ENCODE data around the gene CHST14.
"Not testable (repeated sequence)": the region's sequence is repeated elsewhere in the genome, so short reads cannot be mapped to it uniquely, and the experiment has no call there.

The CHST14 gene

DNA sequence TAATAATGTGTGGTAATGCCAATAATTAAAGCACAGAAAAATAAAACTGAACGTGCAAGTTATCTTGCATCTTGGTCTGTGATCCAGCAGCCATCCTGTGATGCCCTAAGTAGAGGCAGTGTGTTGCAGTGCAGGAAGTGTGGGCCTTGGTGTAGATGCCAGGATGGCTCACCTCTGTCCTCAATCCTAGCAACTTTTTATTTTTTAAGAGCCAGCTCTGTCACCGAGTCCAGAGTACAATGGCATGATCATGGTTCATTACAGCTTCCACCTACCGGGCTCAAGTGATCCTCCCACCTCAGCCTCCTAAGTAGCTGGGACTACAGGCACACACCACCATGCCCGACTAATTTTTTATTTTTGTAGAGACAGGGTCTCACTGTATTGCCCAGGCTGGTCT is 22.4 kb upstream of the CHST14 start:
- Histone ChIP-seq H3K36me3 (ENCODE audit: control insufficient read depth in 4 of 4, insufficient read depth in 4 of 4, low read length in 3 of 4) (peaks cover 0 to 2% (median 0%) of the 10 kb centered on the region in 4 experiments), H3K4me1 (ENCODE audit: control extremely low read depth in 1 of 4, control insufficient read depth in 4 of 4, insufficient read depth in 4 of 4, low read length in 3 of 4) (peaks cover 2 to 54% (median 40%) of the 10 kb centered on the region in 4 experiments), H3K4me3 (ENCODE audit: control insufficient read depth in 1 of 7, extremely low read depth in 1 of 7, insufficient read depth in 4 of 7, low read depth in 2 of 7, low read length in 6 of 7) (no peak overlapping the region), H3K27ac (ENCODE audit: insufficient read depth in 1 of 2, low read depth in 1 of 2, low read length in 2 of 2, poor library complexity in 1 of 2, severe bottlenecking in 2 of 2) (no peak overlapping the region), H3K27me3 (replicated peaks in 2 of 5; ENCODE audit: control insufficient read depth in 4 of 5, insufficient read depth in 5 of 5, low read length in 4 of 5) (no peaks in the 10 kb centered on the region), H3K9me3 (ENCODE audit: control extremely low read depth in 1 of 5, control insufficient read depth in 4 of 5, insufficient read depth in 2 of 5, low read depth in 1 of 5, low read length in 4 of 5) (no peaks in the 10 kb centered on the region)
- POLR2A ChIA-PET = no interaction called here
- 100% methylated on average over 3 of the region's 4 CpGs for WGBS (ENCODE audit: insufficient coverage)
- no peak for DNase-seq
- CTCF ChIA-PET = no interaction called here

- H3K4me1 ChIP-seq (ENCODE audit: control extremely low read depth in 1 of 4, control insufficient read depth in 4 of 4, insufficient read depth in 4 of 4, low read length in 3 of 4) = peaks cover 2 to 54% (median 43%) of the 10 kb centered on the region in 4 experiments
- no peaks in the 10 kb centered on the region for H3K36me3 ChIP-seq (ENCODE audit: control insufficient read depth in 4 of 4, insufficient read depth in 4 of 4, low read length in 3 of 4)
- no peak overlapping the region for H3K4me3 ChIP-seq (ENCODE audit: control insufficient read depth in 1 of 7, extremely low read depth in 1 of 7, insufficient read depth in 4 of 7, low read depth in 2 of 7, low read length in 6 of 7)
- no peak for DNase-seq
- ChIA-PET POLR2A (interaction anchor here (1.1 kb wide), 1 partner anchor 10 kb away, joined by 3 read pairs; no protein-coding TSS in a partner anchor), CTCF (no interaction called here)
- no peaks in the 10 kb centered on the region for H3K27me3 ChIP-seq (replicated peaks in 2 of 5; ENCODE audit: control insufficient read depth in 4 of 5, insufficient read depth in 5 of 5, low read length in 4 of 5)
- H3K27ac ChIP-seq (ENCODE audit: insufficient read depth in 1 of 2, low read depth in 1 of 2, low read length in 2 of 2, poor library complexity in 1 of 2, severe bottlenecking in 2 of 2) = no peak overlapping the region
- H3K9me3 ChIP-seq (ENCODE audit: control extremely low read depth in 1 of 5, control insufficient read depth in 4 of 5, insufficient read depth in 2 of 5, low read depth in 1 of 5, low read length in 4 of 5) = no peaks in the 10 kb centered on the region
These were observed 21.5 kb upstream of the CHST14 start for GRCh38 chr15:40449275-40449674.

DNA sequence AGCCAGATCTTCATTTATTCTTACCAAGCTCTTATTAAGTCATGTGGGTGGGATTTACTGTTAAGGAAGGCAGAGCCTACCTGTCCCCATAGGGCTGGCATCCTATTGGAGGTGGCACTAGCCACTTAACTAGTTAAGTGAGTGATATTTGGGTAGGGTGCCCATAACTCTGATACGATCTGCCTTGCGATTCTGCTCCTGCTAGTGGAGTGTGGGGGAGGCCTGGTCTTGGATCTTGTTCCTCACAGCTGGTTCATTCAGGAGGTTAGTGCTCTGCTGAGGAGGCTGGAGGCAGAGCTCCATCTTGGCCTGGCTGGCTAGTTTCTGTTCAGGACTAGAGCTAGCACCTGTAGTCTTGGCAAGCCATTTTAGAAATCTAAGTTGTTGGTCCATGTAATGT is 20.7 kb upstream of the CHST14 start:
- Histone ChIP-seq H3K27ac (ENCODE audit: insufficient read depth in 1 of 2, low read depth in 1 of 2, low read length in 2 of 2, poor library complexity in 1 of 2, severe bottlenecking in 2 of 2) (no peak overlapping the region), H3K27me3 (replicated peaks in 2 of 5; ENCODE audit: control insufficient read depth in 4 of 5, insufficient read depth in 5 of 5, low read length in 4 of 5) (no peaks in the 10 kb centered on the region), H3K9me3 (ENCODE audit: control extremely low read depth in 1 of 5, control insufficient read depth in 4 of 5, insufficient read depth in 2 of 5, low read depth in 1 of 5, low read length in 4 of 5) (no peaks in the 10 kb centered on the region), H3K4me1 (ENCODE audit: control extremely low read depth in 1 of 4, control insufficient read depth in 4 of 4, insufficient read depth in 4 of 4, low read length in 3 of 4) (peaks cover 0 to 55% (median 43%) of the 10 kb centered on the region in 4 experiments), H3K36me3 (ENCODE audit: control insufficient read depth in 4 of 4, insufficient read depth in 4 of 4, low read length in 3 of 4) (no peaks in the 10 kb centered on the region), H3K4me3 (ENCODE audit: control insufficient read depth in 1 of 7, extremely low read depth in 1 of 7, insufficient read depth in 4 of 7, low read depth in 2 of 7, low read length in 6 of 7) (no peak overlapping the region)
- ChIA-PET CTCF (interaction anchor here (0.9 to 5.7 kb wide), 2 partner anchors 7 to 23 kb away, joined by 3 to 29 read pairs; no protein-coding TSS in a partner anchor), POLR2A (interaction anchor here (0.6 to 1.1 kb wide), 3 partner anchors 9 to 114 kb away, joined by 3 to 4 read pairs (median 3); partner anchors contain the start of gene CCDC32)
- DNase-seq = no peak
- WGBS (ENCODE audit: insufficient coverage) = no CpG with 5 or more reads among the region's 2 CpGs

GRCh38 chr15:40451527-40452158 is 19.1 kb upstream of the CHST14 start:
- POLR2A ChIA-PET = interaction anchor here (0.6 kb wide), 1 partner anchor 46 kb away, joined by 3 read pairs; no protein-coding TSS in a partner anchor
- no peaks in the 10 kb centered on the region for H3K9me3 ChIP-seq (ENCODE audit: control extremely low read depth in 1 of 5, control insufficient read depth in 4 of 5, insufficient read depth in 2 of 5, low read depth in 1 of 5, low read length in 4 of 5)
- H3K27ac ChIP-seq (ENCODE audit: insufficient read depth in 1 of 2, low read depth in 1 of 2, low read length in 2 of 2, poor library complexity in 1 of 2, severe bottlenecking in 2 of 2) = no peak overlapping the region
- H3K27me3 ChIP-seq (replicated peaks in 2 of 5; ENCODE audit: control insufficient read depth in 4 of 5, insufficient read depth in 5 of 5, low read length in 4 of 5) = no peaks in the 10 kb centered on the region
- H3K36me3 ChIP-seq (ENCODE audit: control insufficient read depth in 4 of 4, insufficient read depth in 4 of 4, low read length in 3 of 4) = no peaks in the 10 kb centered on the region
- H3K4me1 ChIP-seq (ENCODE audit: control extremely low read depth in 1 of 4, control insufficient read depth in 4 of 4, insufficient read depth in 4 of 4, low read length in 3 of 4) = peaks cover 0 to 64% (median 36%) of the 10 kb centered on the region in 4 experiments
- no peak for DNase-seq
- H3K4me3 ChIP-seq (ENCODE audit: control insufficient read depth in 1 of 7, extremely low read depth in 1 of 7, insufficient read depth in 4 of 7, low read depth in 2 of 7, low read length in 6 of 7) = no peak overlapping the region
- CTCF ChIA-PET = interaction anchor here (1.4 to 5.7 kb wide), 3 partner anchors 8 to 61 kb away, joined by 3 to 29 read pairs (median 7); partner anchors contain the start of gene BAHD1
- 93% methylated on average over 3 of the region's 3 CpGs for WGBS (ENCODE audit: insufficient coverage)

GRCh38 chr15:40452296-40453090 is 18.3 kb upstream of the CHST14 start:
- H3K4me3 ChIP-seq (ENCODE audit: control insufficient read depth in 1 of 7, extremely low read depth in 1 of 7, insufficient read depth in 4 of 7, low read depth in 2 of 7, low read length in 6 of 7) = no peak overlapping the region
- H3K9me3 ChIP-seq (ENCODE audit: control extremely low read depth in 1 of 5, control insufficient read depth in 4 of 5, insufficient read depth in 2 of 5, low read depth in 1 of 5, low read length in 4 of 5) = no peaks in the 10 kb centered on the region
- no peak for DNase-seq
- H3K36me3 ChIP-seq (ENCODE audit: control insufficient read depth in 4 of 4, insufficient read depth in 4 of 4, low read length in 3 of 4) = no peaks in the 10 kb centered on the region
- H3K4me1 ChIP-seq (ENCODE audit: control extremely low read depth in 1 of 4, control insufficient read depth in 4 of 4, insufficient read depth in 4 of 4, low read length in 3 of 4) = peaks cover 0 to 64% (median 36%) of the 10 kb centered on the region in 4 experiments
- H3K27ac ChIP-seq (ENCODE audit: insufficient read depth in 1 of 2, low read depth in 1 of 2, low read length in 2 of 2, poor library complexity in 1 of 2, severe bottlenecking in 2 of 2) = no peak overlapping the region
- no peaks in the 10 kb centered on the region for H3K27me3 ChIP-seq (replicated peaks in 2 of 5; ENCODE audit: control insufficient read depth in 4 of 5, insufficient read depth in 5 of 5, low read length in 4 of 5)
- POLR2A ChIA-PET = no interaction called here
- CTCF ChIA-PET = interaction anchor here (2.2 to 5.7 kb wide), 2 partner anchors 9 to 12 kb away, joined by 7 to 29 read pairs; partner anchors contain the start of gene BAHD1
- 78% methylated on average over 6 of the region's 11 CpGs for WGBS (ENCODE audit: insufficient coverage)

DNA sequence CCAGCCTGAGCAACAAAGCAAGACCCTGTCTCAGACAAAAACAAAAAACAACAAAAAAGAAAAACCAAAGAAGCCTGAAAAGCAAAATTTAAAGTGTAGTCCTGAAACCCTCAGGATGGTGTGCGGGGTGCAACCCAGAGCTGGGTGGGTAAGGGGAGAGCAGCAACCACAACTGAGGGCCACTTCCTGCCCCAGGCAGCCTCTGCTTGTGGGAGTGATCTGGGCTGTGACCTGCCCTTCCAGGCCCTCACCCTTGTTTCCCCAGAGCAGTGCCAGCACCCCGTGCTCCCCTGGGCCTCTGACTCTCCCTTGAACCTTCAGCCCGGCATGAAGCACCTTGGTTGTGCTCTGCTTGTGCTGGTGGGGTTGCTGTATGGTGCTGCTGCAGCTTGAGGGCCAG is 16.8 kb upstream of the CHST14 start:
- CTCF ChIA-PET = interaction anchor here (0.8 to 5.7 kb wide), 2 partner anchors 11 to 15 kb away, joined by 3 to 29 read pairs; no protein-coding TSS in a partner anchor
- H3K27ac ChIP-seq (ENCODE audit: insufficient read depth in 1 of 2, low read depth in 1 of 2, low read length in 2 of 2, poor library complexity in 1 of 2, severe bottlenecking in 2 of 2); H3K9me3 ChIP-seq (ENCODE audit: control extremely low read depth in 1 of 5, control insufficient read depth in 4 of 5, insufficient read depth in 2 of 5, low read depth in 1 of 5, low read length in 4 of 5); H3K27me3 ChIP-seq (replicated peaks in 2 of 5; ENCODE audit: control insufficient read depth in 4 of 5, insufficient read depth in 5 of 5, low read length in 4 of 5); POLR2A ChIA-PET: not testable (repeated sequence)
- DNase-seq = peak in 2 of 3 donors; percentile 34 to 47
- Histone ChIP-seq H3K36me3 (ENCODE audit: control insufficient read depth in 4 of 4, insufficient read depth in 4 of 4, low read length in 3 of 4) (peaks cover 0 to 10% (median 9%) of the 10 kb centered on the region in 4 experiments), H3K4me1 (ENCODE audit: control extremely low read depth in 1 of 4, control insufficient read depth in 4 of 4, insufficient read depth in 4 of 4, low read length in 3 of 4) (peaks cover 0 to 64% (median 36%) of the 10 kb centered on the region in 4 experiments), H3K4me3 (ENCODE audit: control insufficient read depth in 1 of 7, extremely low read depth in 1 of 7, insufficient read depth in 4 of 7, low read depth in 2 of 7, low read length in 6 of 7) (peak overlapping the region in 1 of 7 experiments; percentile 16)
- 0% methylated on average over 1 of the region's 3 CpGs for WGBS (ENCODE audit: insufficient coverage)
